Neural progenitor cell (in vitro differentiated cells): ENCODE results near the gene EPN2. TPM values are rescaled to one million over a fixed set of nuclear protein-coding genes. Genes with fewer than 3 reads are reported as not detected.
"Not testable (repeated sequence)": the region's sequence is repeated elsewhere in the genome, so short reads cannot be mapped to it uniquely, and the experiment has no call there.

ENCODE experiments used
- DNase-seq: peaks from one replicate; pipeline ENCODE4 v3.0.0-alpha.2; 2016; ENCODE audit warnings: low spot score
- H2AFZ ChIP-seq: fragments of 200-600 bp; sonication (generic); replicated peaks from 2 replicates; pipeline ENCODE4 v1.6.1; 2016; ENCODE audit warnings: antibody characterized with exemption
- H3F3A ChIP-seq: fragments of 200-600 bp; sonication (generic); 2 replicates; pipeline ENCODE4 v1.6.1; 2016; ENCODE audit warnings: antibody characterized with exemption, low read depth
- H3K27ac ChIP-seq: fragments of 200-600 bp; sonication (generic); 2 replicates; pipeline ENCODE4 v1.5.1; 2016; ENCODE audit warnings: mild to moderate bottlenecking
- H3K27me3 ChIP-seq: fragments of 200-600 bp; sonication (generic); 2 replicates; pipeline ENCODE4 v1.6.1; 2016; ENCODE audit warnings: mild to moderate bottlenecking, moderate library complexity
- H3K36me3 ChIP-seq: fragments of 200-600 bp; sonication (generic); 2 replicates; pipeline ENCODE4 v1.5.1; 2016
- H3K4me1 ChIP-seq: fragments of 200-600 bp; sonication (generic); 2 replicates; pipeline ENCODE4 v1.6.1; 2016; ENCODE audit warnings: mixed run types
- H3K4me2 ChIP-seq: fragments of 200-600 bp; sonication (generic); 2 replicates; pipeline ENCODE4 v1.6.1; 2016
- H3K4me3 ChIP-seq: fragments of 200-600 bp; sonication (generic); 2 replicates; pipeline ENCODE4 v1.5.1; 2016
- H3K79me2 ChIP-seq: fragments of 200-600 bp; sonication (generic); 2 replicates; pipeline ENCODE4 v1.6.1; 2016; ENCODE audit warnings: low read depth
- H3K9ac ChIP-seq: fragments of 200-600 bp; sonication (generic); 2 replicates; pipeline ENCODE4 v1.6.1; 2016
- H3K9me3 ChIP-seq: fragments of 200-600 bp; sonication (generic); 2 replicates; pipeline ENCODE4 v1.5.1; 2016; ENCODE audit warnings: low read depth
- H4K20me1 ChIP-seq: fragments of 200-600 bp; sonication (generic); 2 replicates; pipeline ENCODE4 v1.6.1; 2016; ENCODE audit warnings: low read depth
- H3K27ac Mint-ChIP-seq: 3 replicates; pipeline ENCODE4 v1.8.0; 2021; ENCODE audit warnings: mixed read lengths
- H3K27me3 Mint-ChIP-seq: 2 replicates; pipeline ENCODE4 v1.8.0; 2022; ENCODE audit warnings: low read depth, mild to moderate bottlenecking, inconsistent platforms, moderate library complexity, mixed read lengths; ENCODE audit not compliant: insufficient read depth
- H3K36me3 Mint-ChIP-seq: 3 replicates; pipeline ENCODE4 v1.8.0; 2021; ENCODE audit warnings: mixed read lengths
- H3K4me1 Mint-ChIP-seq: 3 replicates; pipeline ENCODE4 v1.8.0; 2021; ENCODE audit warnings: mixed read lengths
- H3K4me3 Mint-ChIP-seq: 3 replicates; pipeline ENCODE4 v1.8.0; 2021; ENCODE audit warnings: mild to moderate bottlenecking, moderate library complexity, mixed read lengths
- H3K9me3 Mint-ChIP-seq: 3 replicates; pipeline ENCODE4 v1.8.0; 2020; ENCODE audit warnings: mixed read lengths
- CTCF ChIP-seq: fragments of 200-600 bp; sonication (generic); IDR thresholded peaks from 2 replicates; pipeline ENCODE4 v1.5.1; 2017; ENCODE audit warnings: antibody characterized with exemption, mild to moderate bottlenecking
- EZH2 ChIP-seq: fragments of 200-600 bp; sonication (generic); IDR thresholded peaks from 2 replicates; pipeline ENCODE4 v1.6.1; 2017; ENCODE audit warnings: antibody characterized with exemption, mild to moderate bottlenecking, moderate library complexity
- EZH2phosphoT487 ChIP-seq: fragments of 200-600 bp; sonication (generic); IDR thresholded peaks from 2 replicates; pipeline ENCODE4 v1.6.1; 2017; ENCODE audit warnings: antibody characterized with exemption
- total RNA-seq: library from RNA; depleted of rRNA; stranded (reverse); fragments of >200 nt; gene quantifications from 2 replicates; pipeline ENCODE4 v1.2.3, GENCODE V29; 2015; ENCODE audit warnings: low replicate concordance

EPN2 gene
- total RNA-seq, 1 donor from 2014 or later = 30.5 TPM

- not testable (repeated sequence) for H3K36me3 Mint-ChIP-seq
- peaks cover 28% of the 10 kb centered on the region for H4K20me1 ChIP-seq
Observed at GRCh38 chr17:19236351-19237138, 621 bp upstream of the EPN2 start.

GRCh38 chr17:19237389-19238166 lies 412 bp downstream of the EPN2 start:
- Histone ChIP-seq H3K9me3 (no peaks in the 10 kb centered on the region), H3K4me2 (peak overlapping the region; percentile 91), H3K27me3 (no peaks in the 10 kb centered on the region), H3K4me3 (peak overlapping the region; percentile 94), H3K36me3 (no peaks in the 10 kb centered on the region), H2AFZ (peak overlapping the region; percentile 91), H3K27ac (no peak overlapping the region), H3K4me1 (peaks cover 12% of the 10 kb centered on the region), H3K79me2 (peaks cover 49% of the 10 kb centered on the region), H4K20me1 (peaks cover 38% of the 10 kb centered on the region), H3K9ac (peak overlapping the region; percentile 61), H3F3A (peaks cover 11% of the 10 kb centered on the region)
- peak overlapping the region; percentile 66 for H3K27ac Mint-ChIP-seq
- H3K4me1 Mint-ChIP-seq = peaks cover 16% of the 10 kb centered on the region
- H3K36me3 Mint-ChIP-seq = peaks cover 5% of the 10 kb centered on the region
- H3K9me3 Mint-ChIP-seq = no peaks in the 10 kb centered on the region
- peak; percentile 72 for DNase-seq
- TF ChIP-seq EZH2 = no peak
- TF ChIP-seq CTCF = peak; percentile 31
- H3K27me3 Mint-ChIP-seq = peaks cover 2% of the 10 kb centered on the region
- H3K4me3 Mint-ChIP-seq = peak overlapping the region; percentile 96

More at GRCh38 chr17:19236351-19237138, 621 bp upstream of the EPN2 start:
- H3K9ac ChIP-seq, H3K27ac Mint-ChIP-seq, H2AFZ ChIP-seq, H3K36me3 ChIP-seq, H3K4me2 ChIP-seq, H3K4me3 ChIP-seq, H3F3A ChIP-seq, H3K27ac ChIP-seq, H3K4me3 Mint-ChIP-seq, DNase-seq, H3K27me3 Mint-ChIP-seq, H3K9me3 ChIP-seq, H3K27me3 ChIP-seq, H3K4me1 ChIP-seq, H3K9me3 Mint-ChIP-seq: not testable (repeated sequence)
- H3K79me2 ChIP-seq = peaks cover 39% of the 10 kb centered on the region
- peaks cover 12% of the 10 kb centered on the region for H3K4me1 Mint-ChIP-seq

GRCh38 chr17:19238167-19238505 lies 970 bp downstream of the EPN2 start:
- Mint-ChIP-seq H3K36me3 (peaks cover 5% of the 10 kb centered on the region), H3K4me3 (peak overlapping the region; percentile 96), H3K27ac (peak overlapping the region; percentile 43), H3K9me3 (no peaks in the 10 kb centered on the region), H3K4me1 (peaks cover 20% of the 10 kb centered on the region), H3K27me3 (peaks cover 2% of the 10 kb centered on the region)
- H3K4me3 ChIP-seq = peak overlapping the region; percentile 94
- H3K79me2 ChIP-seq = peaks cover 55% of the 10 kb centered on the region
- peak overlapping the region; percentile 91 for H3K4me2 ChIP-seq
- H2AFZ ChIP-seq = peak overlapping the region; percentile 91
- TF ChIP-seq CTCF (no peak), EZH2phosphoT487 (no peak), EZH2 (no peak)
- H3K9me3 ChIP-seq = no peaks in the 10 kb centered on the region
- H3K36me3 ChIP-seq = no peaks in the 10 kb centered on the region
- DNase-seq = peak; percentile 65
- peak overlapping the region; percentile 61 for H3K9ac ChIP-seq
- peaks cover 43% of the 10 kb centered on the region for H4K20me1 ChIP-seq
- peaks cover 15% of the 10 kb centered on the region for H3K4me1 ChIP-seq
- peaks cover 13% of the 10 kb centered on the region for H3F3A ChIP-seq
- no peak overlapping the region for H3K27ac ChIP-seq
- no peaks in the 10 kb centered on the region for H3K27me3 ChIP-seq
